PC-9 (cell line): ENCODE measurements around the gene NFASC. TPM values are rescaled to one million over a fixed set of nuclear protein-coding genes. Genes with fewer than 3 reads are reported as not detected.

ENCODE experiments used
- BruUV-seq: library from RNA; stranded (reverse); fragments of 400-500 nt; replicated peaks from 2 replicates; lab custom pipeline; 2021; lab: Mats Ljungman, UMichigan
- CTCF ChIA-PET: fragments of 300-600 bp; sonication (Branson Sonifier 250); formaldehyde crosslinking; loops from one replicate; lab custom pipeline; 2022; ENCODE audit warnings: antibody characterized with exemption; lab: Charles Lee
- POLR2A ChIA-PET: fragments of 300-600 bp; sonication (Branson Sonifier 250); formaldehyde crosslinking; loops from one replicate; lab custom pipeline; 2022; ENCODE audit warnings: antibody characterized with exemption; ENCODE audit not compliant: unreplicated experiment; lab: Charles Lee
- DNase-seq, 2 experiments: peaks; one replicate each; pipeline versions ENCODE4 v3.0.0 to v3.0.0-alpha.2; 2015 to 2022; ENCODE audit warnings: mixed read lengths in 1 of 2
- H2AFZ ChIP-seq: fragments of 200-600 bp; sonication (generic); 2 replicates; pipeline ENCODE4 v1.8.1; 2017; ENCODE audit warnings: antibody characterized with exemption
- H3F3A ChIP-seq: fragments of 200-600 bp; sonication (generic); 2 replicates; pipeline ENCODE4 v1.8.1; 2017; ENCODE audit warnings: antibody characterized with exemption, mild to moderate bottlenecking, low read depth; ENCODE audit not compliant: insufficient read depth
- H3K27ac ChIP-seq: fragments of 200-600 bp; sonication (generic); 2 replicates; pipeline ENCODE4 v1.6.1; 2016; ENCODE audit warnings: mixed run types
- H3K27me3 ChIP-seq: fragments of 200-600 bp; sonication (generic); 2 replicates; pipeline ENCODE4 v1.6.1; 2016; ENCODE audit warnings: low read depth, mixed run types; ENCODE audit not compliant: insufficient read depth
- H3K36me3 ChIP-seq: fragments of 200-600 bp; sonication (generic); 2 replicates; pipeline ENCODE4 v1.6.1; 2016; ENCODE audit warnings: low read depth, mixed run types
- H3K4me1 ChIP-seq: fragments of 200-600 bp; sonication (generic); replicated peaks from 2 replicates; pipeline ENCODE4 v1.6.1; 2016; ENCODE audit warnings: mixed run types; ENCODE audit not compliant: insufficient read depth
- H3K4me2 ChIP-seq: fragments of 200-600 bp; sonication (generic); 2 replicates; pipeline ENCODE4 v1.6.1; 2017; ENCODE audit warnings: mixed run types
- H3K4me3 ChIP-seq: fragments of 200-600 bp; sonication (generic); 2 replicates; pipeline ENCODE4 v1.6.1; 2016; ENCODE audit warnings: mixed run types
- H3K79me2 ChIP-seq: fragments of 200-600 bp; sonication (generic); 2 replicates; pipeline ENCODE4 v1.6.1; 2017; ENCODE audit warnings: low read depth, mixed run types
- H3K9me2 ChIP-seq: fragments of 200-600 bp; sonication (generic); 2 replicates; pipeline ENCODE4 v1.8.1; 2017; ENCODE audit warnings: mild to moderate bottlenecking; ENCODE audit not compliant: insufficient read depth
- H3K9me3 ChIP-seq: fragments of 200-600 bp; sonication (generic); 2 replicates; pipeline ENCODE4 v1.8.1; 2016; ENCODE audit warnings: low read depth; ENCODE audit not compliant: insufficient read depth
- H4K20me1 ChIP-seq: fragments of 200-600 bp; sonication (generic); 2 replicates; pipeline ENCODE4 v1.8.1; 2017; ENCODE audit not compliant: insufficient read depth
- CTCF ChIP-seq: fragments of 200-600 bp; sonication (generic); conservative IDR thresholded peaks from 2 replicates; pipeline ENCODE4 v1.6.1; 2017; ENCODE audit warnings: mixed run types, antibody characterized with exemption, mild to moderate bottlenecking, moderate library complexity
- EZH2 ChIP-seq: fragments of 200-600 bp; sonication (generic); IDR thresholded peaks from 2 replicates; pipeline ENCODE4 v1.8.0; 2017; ENCODE audit warnings: antibody characterized with exemption, low read depth
- intact Hi-C: fragments of 100-400 bp; cut with micrococcal nuclease; formaldehyde crosslinking; loops from one replicate; pipeline ENCODE4 v1.10.0; 2022; ENCODE audit not compliant: unreplicated experiment
- total RNA-seq: library from RNA; stranded (reverse); gene quantifications from 2 replicates; pipeline ENCODE4 v1.2.3, GENCODE V29; 2021

Gene NFASC
- total RNA-seq, 1 experiment from 2014 or later: not detected

- Histone ChIP-seq H3K9me2 (no peaks in the 10 kb centered on the region), H3K79me2 (no peaks in the 10 kb centered on the region), H3F3A (no peaks in the 10 kb centered on the region), H3K4me3 (no peak overlapping the region), H2AFZ (no peak overlapping the region), H3K4me1 (no peaks in the 10 kb centered on the region), H3K4me2 (no peak overlapping the region), H4K20me1 (no peaks in the 10 kb centered on the region), H3K9me3 (no peaks in the 10 kb centered on the region), H3K27me3 (peaks cover 98% of the 10 kb centered on the region), H3K27ac (no peak overlapping the region), H3K36me3 (no peaks in the 10 kb centered on the region)
- ChIA-PET CTCF (no interaction called here), POLR2A (no interaction called here)
- DNase-seq: no peak
- TF ChIP-seq EZH2: no peak
- no TSS peak for BruUV-seq
- intact Hi-C loops: no loop called here
Observed at GRCh38 chr1:205004351-205004750, 133.7 kb downstream of the NFASC start.

GRCh38 chr1:205008896-205009295, 138.2 kb downstream of the NFASC start:
- H3K4me3 ChIP-seq: no peak overlapping the region
- no peak overlapping the region for H3K4me2 ChIP-seq
- H3K4me1 ChIP-seq: no peaks in the 10 kb centered on the region
- intact Hi-C loops: no loop called here
- CTCF ChIA-PET: no interaction called here
- no peaks in the 10 kb centered on the region for H3K9me3 ChIP-seq
- POLR2A ChIA-PET: no interaction called here
- H3K79me2 ChIP-seq: no peaks in the 10 kb centered on the region
- no peak for TF ChIP-seq CTCF
- TF ChIP-seq EZH2: no peak
- no peak overlapping the region for H3K27ac ChIP-seq
- BruUV-seq: no TSS peak
- H3K27me3 ChIP-seq: peaks cover 99% of the 10 kb centered on the region
- H3K9me2 ChIP-seq: no peaks in the 10 kb centered on the region
- no peak overlapping the region for H2AFZ ChIP-seq
- DNase-seq: no peak
- no peaks in the 10 kb centered on the region for H3K36me3 ChIP-seq
- H3F3A ChIP-seq: no peaks in the 10 kb centered on the region
- H4K20me1 ChIP-seq: no peaks in the 10 kb centered on the region

GRCh38 chr1:205009670-205010069, 139.0 kb downstream of the NFASC start:
- H3K27me3 ChIP-seq: peaks cover 99% of the 10 kb centered on the region
- BruUV-seq: no TSS peak
- POLR2A ChIA-PET: no interaction called here

More at GRCh38 chr1:205009670-205010069, 139.0 kb downstream of the NFASC start:
- no peak for TF ChIP-seq CTCF
- no peak for TF ChIP-seq EZH2
- Histone ChIP-seq H3K27ac (no peak overlapping the region), H3K4me3 (no peak overlapping the region), H2AFZ (no peak overlapping the region), H3K4me2 (no peak overlapping the region), H3K4me1 (no peaks in the 10 kb centered on the region), H3F3A (no peaks in the 10 kb centered on the region), H3K36me3 (no peaks in the 10 kb centered on the region), H3K9me3 (no peaks in the 10 kb centered on the region), H3K9me2 (no peaks in the 10 kb centered on the region), H3K79me2 (no peaks in the 10 kb centered on the region), H4K20me1 (no peaks in the 10 kb centered on the region)
- intact Hi-C loops: no loop called here
- no peak for DNase-seq
- CTCF ChIA-PET: no interaction called here
